Stimulated activated CD8-positive, alpha-beta memory T cell treated with anti-CD3 and anti-CD28 coated beads, Interleukin-15, amount 100 ng/mL, for 4 hours (primary cell): ENCODE measurements around the gene B4GALNT3.

Source experiments
- DNase-seq, 2 donors: peaks; one replicate each; pipeline ENCODE4 v3.0.0-alpha.2; 2020; ENCODE audit warnings: low read depth in 2 of 2

B4GALNT3 gene

DNA sequence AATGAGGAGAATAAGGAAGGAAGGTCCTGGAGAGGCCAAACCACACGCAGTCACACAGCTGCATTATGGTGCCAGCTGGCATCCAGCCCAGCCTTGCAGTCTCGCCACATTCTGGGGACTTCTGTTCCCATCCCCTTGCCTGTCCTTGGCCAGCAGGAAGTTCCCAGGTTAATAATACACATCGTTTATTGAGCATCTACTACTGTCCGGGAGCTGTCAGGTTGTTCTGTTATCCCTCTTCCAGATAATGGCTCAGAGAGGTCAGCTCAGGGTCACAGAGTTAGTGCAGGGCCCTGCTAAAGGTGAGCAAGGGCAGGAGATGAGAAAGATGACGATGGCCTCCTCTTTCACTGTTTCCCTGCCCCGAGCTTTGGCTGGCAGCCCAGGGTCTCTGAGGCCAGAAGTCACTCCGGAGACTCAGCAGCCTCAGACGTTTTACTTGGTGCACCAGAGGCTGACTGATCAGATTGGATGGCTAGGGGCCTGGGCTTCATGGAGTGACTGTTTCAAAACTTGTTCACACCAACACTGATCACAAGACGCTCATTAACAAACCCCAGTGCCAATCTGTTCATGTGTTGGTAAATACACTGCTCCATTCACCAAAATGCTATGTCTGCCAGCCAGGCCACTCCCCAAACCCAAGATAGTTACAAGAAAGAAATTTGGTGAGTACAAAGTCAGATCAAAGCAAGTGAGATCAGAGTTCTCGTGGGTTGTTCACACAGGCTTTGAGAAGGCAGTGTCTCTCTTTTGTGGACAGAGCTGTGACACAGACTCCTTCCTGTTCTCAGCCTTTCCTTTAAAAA is 79.2 kb downstream of the B4GALNT3 start:
- DNase-seq, result peak; percentile 15 to 18

DNA sequence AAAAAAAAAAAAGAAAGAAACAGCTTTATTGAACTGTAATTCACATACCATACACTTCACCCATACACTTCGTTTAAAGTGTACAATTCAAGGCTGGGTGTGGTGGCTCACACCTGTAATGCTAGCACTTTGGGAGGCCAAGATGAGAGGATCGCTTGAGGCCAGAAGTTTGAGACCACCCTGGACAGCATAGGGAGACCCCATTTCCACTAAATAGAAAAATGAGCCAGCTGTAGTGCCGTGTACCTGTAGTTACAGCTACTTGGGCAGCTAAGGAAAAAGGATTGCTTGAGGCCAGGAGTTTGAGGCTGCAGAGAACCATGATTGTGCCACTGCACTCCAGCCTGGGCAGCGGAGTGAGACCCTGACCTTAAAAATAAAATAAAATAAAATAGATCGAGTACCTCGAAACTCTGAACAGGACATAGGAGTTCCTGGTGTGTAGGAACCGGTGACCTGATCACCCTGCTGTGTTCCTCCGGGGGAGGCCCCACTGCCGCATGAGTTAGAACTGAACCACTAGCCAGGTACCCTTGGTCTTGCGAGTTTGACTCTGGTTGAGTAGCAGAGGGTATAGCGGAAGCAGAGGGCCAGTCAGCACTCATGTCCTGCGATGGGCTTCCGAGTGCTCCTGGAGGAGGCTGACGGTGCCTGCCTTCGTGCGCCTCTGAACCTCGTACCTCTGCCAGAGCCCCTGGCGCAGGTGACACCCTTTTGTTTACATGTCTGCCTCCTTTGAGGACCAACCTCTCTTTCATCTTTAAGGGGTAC is 80.0 kb downstream of the B4GALNT3 start:
- no peak for DNase-seq

DNA sequence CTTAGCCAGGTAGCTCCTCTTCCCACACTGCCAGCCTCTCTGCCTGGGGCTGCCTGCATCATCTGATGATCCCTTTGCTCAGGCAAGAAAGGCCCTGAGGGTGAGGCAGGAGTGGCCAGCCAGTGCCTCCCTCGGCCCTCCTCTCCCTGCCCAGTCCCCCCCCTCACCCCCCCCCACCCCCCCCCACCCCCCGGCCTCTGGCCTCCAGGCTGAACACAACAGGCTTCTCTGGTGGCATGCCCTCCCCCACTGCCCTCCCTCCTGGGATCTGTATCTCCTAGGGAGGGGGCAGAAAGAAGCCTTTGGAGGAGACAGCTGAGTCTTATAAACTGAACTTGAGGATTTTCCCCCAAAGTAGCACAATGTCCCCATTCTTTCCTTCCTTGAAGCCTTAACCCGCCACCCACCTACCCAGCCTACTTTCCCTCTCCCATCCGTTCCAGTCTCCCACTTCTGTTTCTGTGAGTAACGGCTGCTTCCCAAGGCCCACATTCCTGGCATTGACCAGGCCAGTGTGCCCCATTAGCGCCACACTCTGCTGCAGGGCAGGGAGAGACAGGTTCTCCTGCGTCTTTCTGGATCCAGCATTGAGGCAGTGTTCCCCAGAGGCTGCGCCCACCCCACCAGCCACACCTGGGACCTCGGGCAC is 82.1 kb downstream of the B4GALNT3 start:
- DNase-seq, result no peak

DNA sequence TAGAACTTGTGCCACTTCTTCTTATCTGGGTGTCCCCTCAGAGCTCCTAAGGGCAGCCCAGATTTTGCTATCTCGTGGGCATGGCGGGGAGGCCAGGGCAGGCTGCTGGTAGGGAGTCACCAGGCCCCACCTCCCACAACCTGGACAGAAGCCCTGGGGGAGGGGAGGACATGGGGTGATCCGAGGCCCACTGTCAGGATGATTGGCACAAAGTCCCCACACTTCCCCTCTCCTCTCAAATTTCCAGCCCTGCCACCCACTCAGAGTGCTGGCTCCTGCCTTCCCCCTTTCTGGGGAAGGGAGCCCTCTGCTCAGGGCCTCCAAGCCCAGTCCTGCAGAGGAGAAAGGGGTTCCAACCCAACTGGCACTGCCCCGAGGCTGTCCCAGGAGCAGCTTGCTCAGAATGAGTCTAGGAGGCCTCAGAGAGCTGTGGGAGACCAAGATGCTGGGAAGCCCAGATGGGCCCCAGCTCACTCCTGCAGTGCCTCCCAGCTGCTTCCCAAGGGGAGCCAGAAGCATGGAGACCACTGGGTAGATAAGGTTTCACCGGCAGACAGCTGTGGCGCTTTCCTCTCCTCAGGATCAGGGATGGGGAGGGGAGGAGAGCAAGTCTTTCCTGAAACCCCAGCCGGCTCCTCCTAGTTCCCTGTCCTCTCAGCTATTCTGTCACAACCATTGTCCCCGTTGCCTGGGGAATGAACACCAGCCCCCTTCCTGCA is 82.8 kb downstream of the B4GALNT3 start:
- no peak for DNase-seq

DNA sequence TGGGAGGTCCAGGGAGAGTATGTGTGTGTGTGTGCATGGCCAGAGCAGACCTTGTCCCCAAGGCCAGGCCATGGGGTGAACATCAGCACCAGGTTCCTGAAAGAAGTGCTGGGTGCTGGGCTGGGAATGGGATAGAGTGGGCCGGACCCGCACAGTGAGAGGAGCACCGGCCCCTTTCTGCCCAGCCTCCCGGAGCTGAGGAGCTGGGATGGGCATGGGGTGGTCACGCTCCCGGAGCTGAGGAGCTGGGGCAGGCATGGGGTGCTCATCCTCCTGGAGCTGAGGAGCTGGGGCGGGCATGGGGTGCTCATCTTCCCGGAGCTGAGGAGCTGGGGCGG is 83.3 kb downstream of the B4GALNT3 start:
- DNase-seq, result no peak

DNA sequence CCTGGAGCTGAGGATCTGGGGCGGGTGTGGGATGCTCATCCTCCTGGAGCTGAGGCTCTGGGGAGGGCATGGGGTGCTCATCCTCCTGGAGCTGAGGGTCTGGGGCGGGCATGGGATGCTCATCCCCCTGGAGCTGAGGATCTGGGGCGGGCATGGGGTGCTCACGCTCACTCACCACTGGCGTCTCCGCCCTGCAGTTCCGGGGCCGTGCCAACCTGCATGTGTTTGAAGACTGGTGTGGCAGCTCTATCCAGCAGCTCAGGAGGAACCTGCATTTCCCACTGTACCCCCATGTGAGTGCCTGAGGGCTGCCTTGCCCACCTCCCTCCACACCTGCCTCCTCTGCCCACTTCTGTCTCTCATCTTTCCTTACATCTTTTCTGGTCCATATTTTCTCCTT is 84.4 kb downstream of the B4GALNT3 start:
- no peak for DNase-seq

DNA sequence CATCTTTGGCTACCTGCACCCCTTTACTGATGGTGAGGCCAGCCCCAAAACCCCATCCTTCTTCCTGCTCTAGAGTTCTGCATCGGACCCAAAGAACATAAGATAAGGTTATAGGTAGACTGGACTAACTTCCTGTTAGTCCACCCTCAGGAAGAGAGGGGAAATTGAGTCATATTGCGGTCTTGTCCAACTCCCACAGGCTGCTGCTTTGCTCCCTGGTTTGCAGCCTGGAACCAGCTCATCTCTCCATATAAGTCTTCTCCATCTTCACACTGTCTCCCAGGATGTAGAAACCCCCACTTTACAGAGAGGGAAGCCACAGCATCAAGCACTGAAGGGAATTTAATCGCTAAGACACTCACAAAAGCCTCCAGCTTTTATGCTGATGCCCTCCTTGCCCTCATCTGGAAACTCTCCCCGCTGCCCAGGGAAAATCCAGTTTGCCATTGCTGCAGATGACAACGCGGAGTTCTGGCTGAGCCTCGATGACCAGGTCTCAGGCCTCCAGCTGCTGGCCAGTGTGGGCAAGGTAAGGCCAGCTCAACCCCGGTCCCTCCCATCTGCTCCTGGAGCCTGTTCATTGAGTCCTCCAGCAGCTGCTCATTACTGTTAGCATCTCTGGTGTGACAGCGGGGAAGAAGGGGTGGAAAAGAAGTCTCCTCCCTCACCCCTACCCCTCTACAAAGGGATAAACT is 85.3 kb downstream of the B4GALNT3 start:
- no peak for DNase-seq

DNA sequence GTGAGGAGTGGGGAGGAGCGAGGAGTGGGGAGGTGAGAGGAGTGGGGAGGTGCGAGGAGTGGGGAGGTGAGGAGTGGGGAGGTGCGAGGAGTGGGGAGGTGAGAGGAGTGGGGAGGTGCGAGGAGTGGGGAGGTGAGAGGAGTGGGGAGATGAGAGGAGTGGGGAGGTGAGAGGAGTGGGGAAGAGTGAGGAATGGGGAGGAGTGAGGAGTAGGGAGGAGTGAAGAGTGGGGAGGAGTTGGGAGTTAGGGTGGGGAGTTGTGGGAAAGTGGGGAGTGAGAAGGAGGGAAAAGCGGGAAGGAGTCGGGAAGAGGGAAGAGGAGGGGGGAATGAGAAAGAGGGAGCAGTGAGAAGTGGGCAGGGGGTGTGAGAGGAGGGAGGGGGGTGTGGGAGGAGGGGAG is 86.1 kb downstream of the B4GALNT3 start:
- DNase-seq, result no peak

DNA sequence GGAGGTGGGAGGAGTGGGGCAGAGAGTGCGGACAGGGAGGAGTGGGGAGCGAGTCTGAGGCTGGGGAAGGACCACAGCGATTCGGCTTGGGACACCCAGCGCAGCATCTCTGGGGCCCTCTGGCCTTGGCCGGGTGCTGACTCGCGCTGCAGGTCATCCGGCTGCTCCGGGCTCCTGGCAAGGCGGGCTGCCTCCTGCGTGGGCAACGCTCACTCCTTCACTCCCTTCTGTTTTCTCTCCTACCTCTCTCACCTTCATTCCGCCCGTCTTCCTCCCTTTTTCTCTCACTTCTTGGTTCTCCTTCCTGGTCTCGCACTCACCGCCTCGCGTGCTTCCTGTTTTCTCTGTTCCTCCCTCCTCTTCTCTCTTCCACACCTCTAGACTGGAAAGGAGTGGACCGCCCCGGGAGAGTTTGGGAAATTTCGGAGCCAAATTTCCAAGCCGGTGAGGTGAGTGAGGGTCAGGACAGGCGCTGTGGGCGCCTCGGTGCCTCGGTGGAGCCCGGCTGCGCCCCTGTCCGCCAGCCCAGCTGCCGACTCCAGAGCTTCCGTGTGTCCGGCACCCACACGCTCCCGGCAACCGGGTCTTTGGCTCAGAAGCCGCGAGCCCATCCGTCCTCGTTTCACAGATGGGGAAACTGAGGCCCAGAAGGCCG is 86.7 kb downstream of the B4GALNT3 start:
- no peak for DNase-seq

DNA sequence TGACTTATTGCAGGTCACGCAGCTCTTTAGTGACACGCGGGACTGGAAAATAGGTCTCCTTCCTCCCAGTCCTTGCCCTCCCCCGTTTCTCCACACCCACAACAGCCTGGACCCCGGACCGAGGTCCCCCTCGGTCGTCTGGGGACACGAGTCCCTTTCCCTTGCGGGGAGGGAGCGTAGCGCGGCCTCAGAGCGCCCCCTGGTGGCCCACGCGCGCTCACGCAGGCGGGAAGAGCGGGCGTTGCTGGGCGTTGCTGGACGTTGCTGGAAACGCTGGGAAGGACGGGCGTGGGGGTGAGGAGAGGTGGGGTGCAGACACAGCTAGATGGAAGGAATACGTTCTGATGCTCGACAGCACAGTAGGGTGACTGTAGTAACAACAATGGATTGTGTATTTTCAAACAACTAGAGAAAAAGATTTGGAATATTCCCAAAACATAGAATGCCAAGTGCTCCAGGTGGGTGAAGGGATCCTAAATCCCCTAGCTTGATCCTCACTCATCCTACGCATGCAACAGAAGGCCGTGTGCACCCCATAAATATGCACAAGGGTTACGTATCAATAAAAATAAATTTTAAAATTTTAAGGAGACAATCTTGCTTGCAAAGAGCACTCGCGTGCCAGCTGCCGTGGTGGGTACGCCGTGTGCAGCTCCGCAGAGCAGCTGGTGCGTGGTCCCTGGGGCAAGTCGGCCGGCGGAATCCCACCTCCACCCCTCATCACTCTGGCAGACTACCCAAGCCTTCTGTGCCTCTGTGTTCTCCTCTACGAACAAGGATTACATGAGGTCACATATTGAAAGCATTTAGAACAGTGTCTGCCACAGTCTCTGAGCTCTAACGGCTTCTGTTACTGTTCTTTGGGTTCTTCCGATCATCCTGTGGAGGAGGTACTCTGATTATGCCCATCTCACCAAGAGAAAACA is 87.4 kb downstream of the B4GALNT3 start:
- peak; percentile 22 to 33 for DNase-seq

DNA sequence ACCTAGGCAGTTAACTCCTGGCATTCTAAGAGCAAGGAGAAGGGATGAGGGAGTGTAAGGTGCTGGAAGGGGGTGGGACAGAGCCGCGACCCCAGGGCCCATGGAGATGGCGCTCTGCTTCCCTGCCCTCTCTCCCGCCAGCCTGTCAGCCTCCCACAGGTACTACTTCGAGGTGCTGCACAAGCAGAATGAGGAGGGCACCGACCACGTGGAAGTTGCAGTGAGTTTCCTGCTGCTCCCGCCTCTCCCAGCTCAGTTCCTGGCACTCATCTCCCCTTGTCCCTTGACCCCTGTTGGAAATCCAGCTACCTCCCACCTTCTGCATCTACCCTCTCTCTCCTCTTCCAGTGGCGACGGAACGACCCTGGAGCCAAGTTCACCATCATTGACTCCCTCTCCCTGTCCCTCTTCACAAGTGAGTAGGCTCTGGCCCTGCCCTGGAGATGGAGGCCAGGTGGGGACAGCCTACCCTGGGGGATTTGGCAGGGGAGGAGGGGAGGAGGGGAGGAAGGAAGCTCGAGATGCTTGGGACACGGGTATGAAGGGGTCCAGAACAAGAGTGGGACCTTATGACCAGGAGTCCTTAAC is 88.2 kb downstream of the B4GALNT3 start:
- DNase-seq, result no peak

DNA sequence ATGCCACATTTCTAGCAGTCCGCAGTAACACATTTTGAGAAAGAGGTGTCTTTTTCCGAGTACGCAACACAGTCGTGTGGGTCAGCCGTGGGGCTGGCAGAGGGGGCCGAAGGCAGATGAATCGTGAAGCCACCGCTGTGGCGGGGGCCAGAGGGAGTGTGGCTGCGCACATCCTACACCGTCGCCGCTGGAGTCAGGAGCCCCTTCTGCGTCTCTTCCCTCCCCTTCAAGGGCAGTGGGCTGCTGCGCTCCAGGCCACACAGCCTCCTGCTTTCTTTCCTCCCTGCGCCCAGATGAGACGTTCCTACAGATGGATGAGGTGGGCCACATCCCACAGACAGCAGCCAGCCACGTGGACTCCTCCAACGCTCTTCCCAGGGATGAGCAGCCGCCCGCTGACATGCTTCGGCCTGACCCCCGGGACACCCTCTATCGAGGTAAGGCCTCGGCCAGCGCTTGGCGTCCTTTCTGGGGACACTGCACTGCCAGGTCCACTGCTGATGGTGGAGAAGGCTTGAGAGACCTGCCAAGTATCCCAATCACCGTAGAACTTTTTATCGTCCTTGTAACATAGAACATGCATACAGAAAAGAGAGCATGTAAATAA is 89.8 kb downstream of the B4GALNT3 start:
- DNase-seq, result no peak

DNA sequence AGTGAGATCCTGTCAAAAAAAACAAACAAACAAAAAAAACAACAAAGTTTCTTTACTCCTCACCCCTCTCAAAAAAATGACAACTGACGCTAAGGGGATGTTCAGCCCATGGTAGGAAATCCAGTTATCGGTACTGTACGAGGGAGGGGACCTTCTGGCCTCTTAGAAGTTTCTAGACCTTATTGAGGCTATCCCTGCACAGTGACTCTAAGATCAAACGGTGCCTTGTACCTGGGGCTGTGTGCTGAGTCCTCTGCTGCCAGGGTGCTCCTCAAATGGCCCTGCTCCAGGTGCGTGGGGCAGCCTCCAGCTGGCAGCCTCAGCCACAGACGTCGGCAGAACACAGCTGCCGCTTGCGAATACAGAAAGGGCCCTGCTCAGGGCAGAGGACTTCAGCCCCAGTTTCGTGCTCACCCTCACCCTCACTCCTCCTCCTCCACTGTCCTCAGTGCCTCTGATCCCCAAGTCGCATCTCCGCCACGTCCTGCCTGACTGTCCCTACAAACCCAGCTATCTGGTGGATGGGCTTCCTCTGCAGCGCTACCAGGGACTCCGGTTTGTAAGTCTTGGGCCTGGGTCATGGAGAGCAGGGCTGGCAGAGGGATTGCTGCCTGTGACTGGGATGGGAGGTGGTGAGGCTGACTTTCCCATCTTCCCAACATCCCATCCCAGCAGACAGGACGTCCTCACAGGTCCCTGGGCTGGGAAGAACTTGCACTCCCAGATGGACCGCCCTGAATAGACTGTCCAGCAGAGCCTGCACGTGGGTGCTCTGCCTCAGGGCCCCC is 90.9 kb downstream of the B4GALNT3 start:
- DNase-seq, result no peak

DNA sequence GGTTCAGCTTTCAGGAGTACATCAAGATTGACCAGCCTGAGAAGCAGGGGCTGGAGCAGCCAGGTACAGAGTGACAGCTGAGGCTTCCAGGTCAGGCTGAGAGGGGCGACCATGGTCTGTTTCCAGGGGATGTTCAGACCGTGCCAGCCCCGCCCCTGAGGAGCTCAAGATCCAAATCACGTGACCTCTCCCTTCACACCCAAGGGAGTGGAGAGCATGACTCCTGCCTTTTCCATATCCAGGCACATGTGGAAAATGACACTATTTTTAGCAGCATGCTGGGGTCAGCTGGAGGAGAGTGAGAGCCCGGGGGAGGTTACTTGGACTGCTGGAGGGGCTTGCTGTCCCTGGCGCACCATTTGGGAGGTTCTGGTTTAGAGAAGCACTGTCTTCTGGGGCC is 92.7 kb downstream of the B4GALNT3 start:
- DNase-seq, result no peak

DNA sequence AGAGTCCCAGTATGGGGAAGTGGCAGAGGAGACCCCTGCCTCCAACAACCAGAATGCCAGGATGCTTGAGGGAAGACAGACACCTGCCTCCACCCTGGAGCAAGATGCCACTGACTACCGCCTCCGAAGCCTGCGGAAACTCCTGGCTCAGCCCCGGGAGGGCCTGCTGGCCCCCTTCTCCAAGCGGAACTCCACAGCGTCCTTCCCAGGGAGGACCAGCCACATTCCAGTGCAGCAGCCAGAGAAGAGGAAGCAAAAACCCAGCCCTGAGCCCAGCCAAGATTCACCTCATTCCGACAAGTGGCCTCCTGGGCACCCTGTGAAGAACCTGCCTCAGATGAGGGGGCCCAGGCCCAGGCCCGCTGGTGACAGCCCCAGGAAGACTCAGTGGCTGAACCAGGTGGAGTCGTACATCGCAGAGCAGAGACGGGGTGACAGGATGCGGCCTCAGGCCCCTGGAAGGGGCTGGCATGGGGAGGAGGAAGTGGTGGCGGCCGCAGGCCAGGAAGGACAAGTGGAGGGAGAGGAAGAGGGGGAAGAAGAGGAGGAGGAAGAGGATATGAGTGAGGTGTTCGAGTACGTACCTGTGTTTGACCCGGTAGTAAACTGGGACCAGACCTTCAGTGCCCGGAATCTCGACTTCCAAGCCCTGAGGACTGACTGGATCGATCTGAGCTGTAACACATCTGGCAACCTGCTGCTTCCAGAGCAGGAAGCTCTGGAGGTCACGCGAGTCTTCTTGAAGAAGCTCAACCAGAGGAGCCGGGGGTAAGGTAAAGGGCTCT is 93.7 kb downstream of the B4GALNT3 start:
- DNase-seq, result no peak

DNA sequence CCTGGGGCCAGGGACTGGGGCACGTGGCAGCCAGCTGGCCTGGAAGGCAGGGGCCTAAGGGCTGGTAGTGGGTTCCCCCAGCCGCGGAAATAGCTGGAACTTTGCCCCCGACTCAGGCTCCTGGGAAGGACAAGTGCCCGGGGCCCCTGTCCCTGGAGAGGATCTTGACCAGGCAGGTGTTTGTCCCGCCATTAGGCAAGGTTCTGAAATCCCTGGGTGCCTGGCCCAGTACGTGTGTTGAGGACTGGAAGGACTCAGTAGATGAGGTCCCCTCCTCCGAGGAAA is 94.2 kb downstream of the B4GALNT3 start:
- DNase-seq, result no peak

DNA sequence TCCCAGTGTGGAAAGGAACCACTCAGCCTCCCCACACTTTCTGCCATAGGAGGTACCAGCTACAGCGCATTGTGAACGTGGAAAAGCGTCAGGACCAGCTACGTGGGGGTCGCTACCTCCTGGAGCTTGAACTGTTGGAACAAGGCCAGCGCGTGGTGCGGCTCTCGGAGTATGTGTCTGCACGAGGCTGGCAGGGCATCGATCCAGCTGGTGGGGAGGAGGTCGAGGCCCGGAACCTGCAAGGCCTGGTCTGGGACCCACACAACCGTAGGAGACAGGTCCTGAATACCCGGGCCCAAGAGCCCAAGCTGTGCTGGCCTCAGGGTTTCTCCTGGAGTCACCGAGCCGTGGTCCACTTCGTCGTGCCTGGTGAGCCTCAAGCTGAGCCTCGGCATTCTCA is 96.8 kb downstream of the B4GALNT3 start:
- no peak for DNase-seq

DNA sequence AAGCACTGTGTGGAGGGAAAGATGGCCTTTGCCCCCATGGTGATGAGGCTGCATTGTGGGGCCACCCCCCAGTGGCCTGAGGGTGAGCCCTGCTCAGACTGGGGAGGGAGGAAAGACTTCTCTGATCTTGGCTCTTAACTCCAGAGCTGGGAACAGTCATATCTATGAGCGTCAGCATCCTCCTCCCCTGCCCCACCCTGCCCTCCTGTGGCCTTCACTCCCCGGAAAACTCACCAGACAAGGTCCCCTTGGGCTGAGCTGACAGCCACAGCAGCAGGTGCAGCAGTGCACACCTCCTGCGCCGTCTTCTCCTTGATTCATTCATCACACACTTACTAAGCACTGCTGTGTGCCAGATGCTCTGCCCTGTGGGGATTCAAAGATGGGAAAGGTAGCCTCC is 98.8 kb downstream of the B4GALNT3 start:
- no peak for DNase-seq
